ENCODE results near the gene CST4. TPM values are rescaled to one million over a fixed set of nuclear protein-coding genes. Genes with fewer than 3 reads are reported as not detected.

CST4 gene
- total RNA-seq, 1 experiment from 2014 or later = not detected

DNA sequence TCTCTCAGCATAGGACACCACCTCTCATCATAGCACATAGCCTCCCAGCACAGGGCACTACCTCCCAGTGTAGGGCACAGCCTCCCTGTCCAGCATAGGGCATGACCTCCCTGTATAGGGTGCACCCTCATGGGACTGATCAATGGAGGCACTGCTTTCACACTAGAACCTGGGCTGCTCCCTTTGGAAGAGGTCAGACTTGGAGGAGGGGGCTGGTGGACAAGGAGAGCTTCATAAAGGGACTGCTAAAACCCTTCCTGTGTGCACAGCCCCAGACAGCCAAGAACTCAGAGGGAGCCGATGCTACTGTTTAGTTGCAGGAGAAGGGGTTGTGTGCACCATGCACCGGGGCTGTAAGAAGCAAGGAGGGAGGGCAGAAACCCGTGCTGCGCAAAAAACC is 21.9 kb upstream of the CST4 start:
- POLR2A ChIA-PET = no interaction called here
- no peak for DNase-seq (ENCODE audit: unreplicated experiment)
- CTCF ChIA-PET = interaction anchor here (0.6 kb wide), 1 partner anchor 27 kb away, joined by 3 read pairs; no protein-coding TSS in a partner anchor
- Mint-ChIP-seq H3K27me3 (ENCODE audit: insufficient read depth, unreplicated experiment) (peaks cover 9% of the 10 kb centered on the region), H3K4me3 (ENCODE audit: unreplicated experiment) (no peak overlapping the region), H3K9me3 (ENCODE audit: unreplicated experiment) (no peaks in the 10 kb centered on the region), H3K4me1 (ENCODE audit: insufficient read depth, unreplicated experiment) (no peaks in the 10 kb centered on the region), H3K36me3 (ENCODE audit: insufficient read depth, unreplicated experiment) (no peaks in the 10 kb centered on the region), H3K27ac (ENCODE audit: low read depth, unreplicated experiment) (no peak overlapping the region)
- intact Hi-C loops (cut with micrococcal nuclease) = no loop called here
- no TSS peak for BruUV-seq (replicated peaks)
- TF ChIP-seq, protein P1, sequence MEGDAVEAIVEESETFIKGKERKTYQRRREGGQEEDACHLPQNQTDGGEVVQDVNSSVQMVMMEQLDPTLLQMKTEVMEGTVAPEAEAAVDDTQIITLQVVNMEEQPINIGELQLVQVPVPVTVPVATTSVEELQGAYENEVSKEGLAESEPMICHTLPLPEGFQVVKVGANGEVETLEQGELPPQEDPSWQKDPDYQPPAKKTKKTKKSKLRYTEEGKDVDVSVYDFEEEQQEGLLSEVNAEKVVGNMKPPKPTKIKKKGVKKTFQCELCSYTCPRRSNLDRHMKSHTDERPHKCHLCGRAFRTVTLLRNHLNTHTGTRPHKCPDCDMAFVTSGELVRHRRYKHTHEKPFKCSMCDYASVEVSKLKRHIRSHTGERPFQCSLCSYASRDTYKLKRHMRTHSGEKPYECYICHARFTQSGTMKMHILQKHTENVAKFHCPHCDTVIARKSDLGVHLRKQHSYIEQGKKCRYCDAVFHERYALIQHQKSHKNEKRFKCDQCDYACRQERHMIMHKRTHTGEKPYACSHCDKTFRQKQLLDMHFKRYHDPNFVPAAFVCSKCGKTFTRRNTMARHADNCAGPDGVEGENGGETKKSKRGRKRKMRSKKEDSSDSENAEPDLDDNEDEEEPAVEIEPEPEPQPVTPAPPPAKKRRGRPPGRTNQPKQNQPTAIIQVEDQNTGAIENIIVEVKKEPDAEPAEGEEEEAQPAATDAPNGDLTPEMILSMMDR (IDR thresholded peaks at IDR 0.05; ENCODE audit: unreplicated experiment) = no peak

DNA sequence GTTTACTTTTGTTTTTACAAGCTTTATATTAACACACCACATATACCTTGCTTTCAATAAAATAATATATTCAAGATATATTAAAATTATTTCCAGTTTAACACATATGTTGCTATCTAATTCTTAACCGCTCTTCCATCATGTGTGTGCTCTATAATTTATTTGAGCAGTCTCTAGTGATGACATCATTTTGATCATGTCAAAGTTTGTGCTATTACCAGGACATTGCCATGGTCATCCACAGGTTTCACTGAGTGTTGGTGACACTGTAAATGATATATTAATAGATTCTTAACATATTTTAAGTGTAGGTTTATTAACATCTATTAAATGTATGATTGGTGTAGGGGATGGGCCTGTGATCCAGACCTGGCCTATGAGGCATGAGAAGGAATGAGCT is 17.1 kb upstream of the CST4 start:
- Mint-ChIP-seq H3K27me3 (ENCODE audit: insufficient read depth, unreplicated experiment) (peaks cover 21% of the 10 kb centered on the region), H3K4me1 (ENCODE audit: insufficient read depth, unreplicated experiment) (peaks cover 6% of the 10 kb centered on the region), H3K4me3 (ENCODE audit: unreplicated experiment) (no peak overlapping the region), H3K27ac (ENCODE audit: low read depth, unreplicated experiment) (no peak overlapping the region), H3K36me3 (ENCODE audit: insufficient read depth, unreplicated experiment) (peaks cover 7% of the 10 kb centered on the region), H3K9me3 (ENCODE audit: unreplicated experiment) (peaks cover 7% of the 10 kb centered on the region)
- TF ChIP-seq, protein P1 (IDR thresholded peaks at IDR 0.05; ENCODE audit: unreplicated experiment) = no peak
- BruUV-seq (replicated peaks) = no TSS peak
- ChIA-PET POLR2A (no interaction called here), CTCF (interaction anchor here (0.7 to 1.1 kb wide), 2 partner anchors 14 to 37 kb away, joined by 3 read pairs; no protein-coding TSS in a partner anchor)
- DNase-seq (ENCODE audit: unreplicated experiment) = no peak
- intact Hi-C loops (cut with micrococcal nuclease) = no loop called here

DNA sequence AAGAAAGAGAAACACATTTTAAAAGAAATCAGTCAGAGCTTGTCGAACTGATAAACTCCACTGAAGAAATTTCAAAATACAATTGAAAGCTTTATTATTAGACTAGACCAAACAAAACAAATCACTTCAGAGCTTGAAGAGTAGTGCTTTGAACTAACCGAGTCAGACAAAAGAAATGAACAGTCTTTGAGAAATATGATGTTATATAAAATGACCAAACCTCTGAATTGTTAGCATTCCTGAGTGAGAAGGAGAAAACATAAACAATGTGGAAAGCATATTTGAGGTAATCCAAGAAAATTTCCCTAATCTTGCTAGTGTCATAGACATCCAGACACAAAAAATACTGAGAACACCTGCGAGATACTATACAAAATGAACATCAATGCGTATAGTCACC is 13.2 kb upstream of the CST4 start:
- Mint-ChIP-seq H3K4me1 (ENCODE audit: insufficient read depth, unreplicated experiment) (peaks cover 6% of the 10 kb centered on the region), H3K27ac (ENCODE audit: low read depth, unreplicated experiment) (no peak overlapping the region), H3K9me3 (ENCODE audit: unreplicated experiment) (peaks cover 7% of the 10 kb centered on the region), H3K27me3 (ENCODE audit: insufficient read depth, unreplicated experiment) (peaks cover 41% of the 10 kb centered on the region), H3K36me3 (ENCODE audit: insufficient read depth, unreplicated experiment) (peaks cover 7% of the 10 kb centered on the region), H3K4me3 (ENCODE audit: unreplicated experiment) (no peak overlapping the region)
- ChIA-PET POLR2A (interaction anchor here (0.6 kb wide), 1 partner anchor 1529 kb away, joined by 3 read pairs; no protein-coding TSS in a partner anchor), CTCF (interaction anchor here (0.5 to 2.5 kb wide), 4 partner anchors 10 to 54 kb away, joined by 4 to 9 read pairs (median 5); no protein-coding TSS in a partner anchor)
- no peak for DNase-seq (ENCODE audit: unreplicated experiment)
- TF ChIP-seq, protein P1 (IDR thresholded peaks at IDR 0.05; ENCODE audit: unreplicated experiment) = no peak
- intact Hi-C loops (cut with micrococcal nuclease) = no loop called here
- no TSS peak for BruUV-seq (replicated peaks)

DNA sequence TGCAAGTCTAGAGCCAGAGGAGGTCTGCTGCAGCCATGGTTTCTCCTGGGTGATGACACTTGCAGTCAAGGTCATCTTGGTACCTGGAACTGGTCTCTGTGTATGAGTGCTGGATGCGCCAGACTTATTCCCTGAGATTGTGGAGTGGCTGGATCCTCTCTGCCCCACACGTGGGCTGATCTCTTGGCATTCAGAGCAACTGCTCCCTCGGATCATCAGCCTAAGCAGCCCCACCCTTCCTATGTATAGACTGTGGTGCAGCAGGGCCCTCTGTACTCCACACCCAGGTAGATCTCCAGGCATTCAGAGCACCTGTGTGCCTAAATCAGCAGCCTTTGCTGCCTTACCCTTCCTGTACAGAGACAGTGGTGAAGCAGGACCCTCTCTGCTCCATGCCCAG is 12.1 kb upstream of the CST4 start:
- POLR2A ChIA-PET = no interaction called here
- peaks cover 7% of the 10 kb centered on the region for H3K9me3 Mint-ChIP-seq (ENCODE audit: unreplicated experiment)
- no peak for DNase-seq (ENCODE audit: unreplicated experiment)
- CTCF ChIA-PET = no interaction called here
- peaks cover 42% of the 10 kb centered on the region for H3K27me3 Mint-ChIP-seq (ENCODE audit: insufficient read depth, unreplicated experiment)
- TF ChIP-seq, protein P1 (IDR thresholded peaks at IDR 0.05; ENCODE audit: unreplicated experiment) = no peak
- BruUV-seq (replicated peaks) = no TSS peak
- no peak overlapping the region for H3K27ac Mint-ChIP-seq (ENCODE audit: low read depth, unreplicated experiment)
- intact Hi-C loops (cut with micrococcal nuclease) = no loop called here
- peaks cover 6% of the 10 kb centered on the region for H3K4me1 Mint-ChIP-seq (ENCODE audit: insufficient read depth, unreplicated experiment)
- H3K36me3 Mint-ChIP-seq (ENCODE audit: insufficient read depth, unreplicated experiment) = peaks cover 7% of the 10 kb centered on the region
- H3K4me3 Mint-ChIP-seq (ENCODE audit: unreplicated experiment) = no peak overlapping the region
